H1 (cell line): ENCODE measurements around the gene TBRG4. TPM values are rescaled to one million over a fixed set of nuclear protein-coding genes. Genes with fewer than 3 reads are reported as not detected.

Source experiments
- CTCF ChIA-PET: fragments of 300-600 bp; sonication (Branson Sonifier 250); formaldehyde crosslinking; loops from one replicate; lab custom pipeline; 2021; ENCODE audit not compliant: partially characterized antibody; lab: Charles Lee
- POLR2A ChIA-PET: fragments of 300-600 bp; sonication (Branson Sonifier 250); formaldehyde crosslinking; loops from one replicate; lab custom pipeline; 2021; ENCODE audit warnings: inconsistent platforms; ENCODE audit not compliant: partially characterized antibody; lab: Charles Lee
- DNase-seq, 2 experiments: peaks; one replicate each; pipeline versions ENCODE4 v3.0.0 to v3.0.0-alpha.2; 2010 to 2022; ENCODE audit warnings: low spot score in 2 of 2, low read depth in 1 of 2, mixed read lengths in 1 of 2
- FAIRE-seq: peaks from 2 replicates; lab custom pipeline; 2011; peaks lifted over from hg19 to GRCh38; lab: Jason Lieb, UNC
- H2AFZ ChIP-seq: 2 replicates; pipeline ENCODE4 v1.8.1; 2012; ENCODE audit warnings: low read length, inconsistent platforms
- H2AK5ac ChIP-seq: 2 replicates; pipeline ENCODE4 v1.6.1; 2013; ENCODE audit warnings: low read depth, low read length
- H2BK120ac ChIP-seq: replicated peaks from 2 replicates; pipeline ENCODE3; 2013; ENCODE audit warnings: low read depth, low read length, inconsistent platforms
- H2BK12ac ChIP-seq: 2 replicates; pipeline ENCODE4 v1.6.1; 2013; ENCODE audit warnings: low read depth, low read length
- H2BK15ac ChIP-seq: 2 replicates; pipeline ENCODE4 v1.6.1; 2013; ENCODE audit warnings: low read length
- H2BK20ac ChIP-seq: 2 replicates; pipeline ENCODE4 v1.6.1; 2013; ENCODE audit warnings: low read length
- H2BK5ac ChIP-seq: 2 replicates; pipeline ENCODE4 v1.6.1; 2013; ENCODE audit warnings: low read depth, low read length
- H3K14ac ChIP-seq: 2 replicates; pipeline ENCODE4 v1.6.1; 2013; ENCODE audit warnings: inconsistent platforms; ENCODE audit not compliant: insufficient read length
- H3K18ac ChIP-seq: 2 replicates; pipeline ENCODE4 v1.6.1; 2013; ENCODE audit warnings: low read length; ENCODE audit errors: extremely low read depth
- H3K23ac ChIP-seq: 2 replicates; pipeline ENCODE4 v1.6.1; 2013; ENCODE audit warnings: inconsistent platforms; ENCODE audit not compliant: insufficient read length
- H3K23me2 ChIP-seq: 2 replicates; pipeline ENCODE4 v1.6.1; 2013; ENCODE audit warnings: low read depth, low read length
- H3K27ac ChIP-seq: 2 replicates; pipeline ENCODE4 v1.6.1; 2011; ENCODE audit warnings: low read depth, low read length, inconsistent platforms
- H3K27me3 ChIP-seq, 4 experiments: replicated peaks in 1 of 4; 1 replicate in 1 of 4; 2 replicates in 3 of 4; pipeline versions ENCODE4 v1.6.1 to v1.8.1; 2011 to 2013; ENCODE audit warnings: low read length in 3 of 4, mild to moderate bottlenecking in 3 of 4, inconsistent platforms in 2 of 4, mixed read lengths in 2 of 4, moderate library complexity in 1 of 4; ENCODE audit not compliant: control insufficient read depth in 3 of 4, insufficient read depth in 3 of 4; ENCODE audit errors: extremely low read depth in 1 of 4
- H3K36me3 ChIP-seq, 4 experiments: 2 replicates each; pipeline versions ENCODE4 v1.6.1 to v1.8.1; 2011 to 2013; ENCODE audit warnings: mild to moderate bottlenecking in 4 of 4, low read length in 3 of 4, moderate library complexity in 2 of 4, control low read depth in 1 of 4, inconsistent platforms in 1 of 4; ENCODE audit not compliant: insufficient read depth in 4 of 4, control insufficient read depth in 2 of 4
- H3K4ac ChIP-seq: replicated peaks from 2 replicates; pipeline ENCODE3; 2013; ENCODE audit warnings: low read length, low read depth, mixed read lengths, inconsistent platforms; ENCODE audit not compliant: insufficient read length
- H3K4me1 ChIP-seq, 4 experiments: replicated peaks in 1 of 4; 1 replicate in 1 of 4; 2 replicates in 3 of 4; pipeline versions ENCODE4 v1.6.1 to v1.8.1; 2011 to 2013; ENCODE audit warnings: low read length in 3 of 4, inconsistent platforms in 2 of 4, mixed read lengths in 1 of 4; ENCODE audit not compliant: insufficient read depth in 4 of 4, control insufficient read depth in 3 of 4
- H3K4me2 ChIP-seq, 2 experiments: 2 replicates each; pipeline versions ENCODE4 v1.6.1 to v1.8.1; 2011 to 2013; ENCODE audit warnings: low read depth in 2 of 2, low read length in 2 of 2, control low read depth in 1 of 2, inconsistent platforms in 1 of 2, mild to moderate bottlenecking in 1 of 2; ENCODE audit not compliant: insufficient read depth in 1 of 2
- H3K4me3 ChIP-seq, 4 experiments: fragments of 200-600, 300-600 bp in 1 of 4; sonication (generic), shearing (Covaris generic), sonication (Bioruptor Twin) in 1 of 4; 2 replicates each; pipeline versions ENCODE4 v1.5.1 to v1.8.1; 2011 to 2016; ENCODE audit warnings: low read length in 4 of 4, low read depth in 3 of 4, control low read depth in 2 of 4, inconsistent platforms in 2 of 4, mild to moderate bottlenecking in 2 of 4, mixed read lengths in 1 of 4, moderate library complexity in 1 of 4; ENCODE audit not compliant: insufficient read depth in 2 of 4; ENCODE audit errors: extremely low read depth in 1 of 4
- H3K56ac ChIP-seq: replicated peaks from 2 replicates; pipeline ENCODE3; 2013; ENCODE audit warnings: low read depth, mild to moderate bottlenecking, mixed read lengths, low read length, inconsistent platforms; ENCODE audit not compliant: insufficient read length
- H3K79me1 ChIP-seq: 2 replicates; pipeline ENCODE4 v1.6.1; 2013; ENCODE audit warnings: low read depth, low read length, control low read depth
- H3K79me2 ChIP-seq, 2 experiments: 2 replicates each; pipeline versions ENCODE4 v1.6.1 to v1.8.1; 2012 to 2013; ENCODE audit warnings: low read length in 2 of 2, mild to moderate bottlenecking in 2 of 2, inconsistent platforms in 1 of 2; ENCODE audit not compliant: insufficient read depth in 2 of 2, control insufficient read depth in 1 of 2
- H3K9ac ChIP-seq, 4 experiments: replicated peaks in 1 of 4; 1 replicate in 1 of 4; 2 replicates in 3 of 4; pipeline versions ENCODE4 v1.6.1 to v1.8.1; 2011 to 2013; ENCODE audit warnings: low read depth in 3 of 4, low read length in 3 of 4, control low read depth in 2 of 4, mild to moderate bottlenecking in 2 of 4, moderate library complexity in 2 of 4, inconsistent platforms in 1 of 4; ENCODE audit errors: extremely low read depth in 1 of 4
- H3K9me3 ChIP-seq, 2 experiments: 2 replicates each; pipeline versions ENCODE4 v1.6.1 to v1.8.1; 2012 to 2013; ENCODE audit warnings: mild to moderate bottlenecking in 2 of 2, moderate library complexity in 2 of 2, control low read depth in 1 of 2, inconsistent platforms in 1 of 2, low read depth in 1 of 2, low read length in 1 of 2, mixed read lengths in 1 of 2; ENCODE audit not compliant: insufficient read depth in 2 of 2
- H4K20me1 ChIP-seq, 2 experiments: replicated peaks in 1 of 2; 2 replicates each; pipeline versions ENCODE3 to v1.8.1; 2011 to 2013; ENCODE audit warnings: inconsistent platforms in 2 of 2, low read length in 2 of 2, mild to moderate bottlenecking in 1 of 2; ENCODE audit not compliant: insufficient read depth in 2 of 2, control insufficient read depth in 1 of 2
- H4K5ac ChIP-seq: 2 replicates; pipeline ENCODE4 v1.6.1; 2013; ENCODE audit warnings: low read length, low read depth, mixed read lengths, inconsistent platforms; ENCODE audit not compliant: insufficient read length
- H4K8ac ChIP-seq: 2 replicates; pipeline ENCODE4 v1.8.0; 2013; ENCODE audit warnings: mild to moderate bottlenecking, moderate library complexity, low read length, inconsistent platforms; ENCODE audit not compliant: insufficient read depth; ENCODE audit errors: extremely low read depth
- H4K91ac ChIP-seq: replicated peaks from 2 replicates; pipeline ENCODE3; 2013; ENCODE audit warnings: low read length, mixed read lengths, inconsistent platforms; ENCODE audit not compliant: insufficient read length
- BRCA1 ChIP-seq: IDR thresholded peaks from 2 replicates; pipeline ENCODE4 v1.6.1; 2012; ENCODE audit warnings: low read depth, low read length, improper control_type of control experiment
- HDAC6 ChIP-seq: IDR thresholded peaks from one replicate; pipeline ENCODE4 v1.7.1; 2012; ENCODE audit warnings: low read depth, mild to moderate bottlenecking, inconsistent platforms, low read length, moderate library complexity
- MAFK ChIP-seq: IDR thresholded peaks from 2 replicates; pipeline ENCODE4 v1.6.1; 2012; ENCODE audit warnings: low read depth, mild to moderate bottlenecking, improper control_type of control experiment, low read length
- POLR2A ChIP-seq, 2 experiments: IDR thresholded peaks; 1 replicate in 1 of 2; 2 replicates in 1 of 2; pipeline ENCODE4 v1.6.1; 2011; ENCODE audit warnings: low read depth in 2 of 2, low read length in 2 of 2, mild to moderate bottlenecking in 2 of 2; ENCODE audit errors: control extremely low read depth in 1 of 2
- RBBP5 ChIP-seq: IDR thresholded peaks from 2 replicates; pipeline ENCODE4 v1.7.1; 2012; ENCODE audit warnings: low read depth, mild to moderate bottlenecking, inconsistent platforms, low read length, moderate library complexity, borderline replicate concordance
- YY1 ChIP-seq: IDR thresholded peaks from 2 replicates; pipeline ENCODE4 v1.6.1; 2011; ENCODE audit warnings: low read depth, mild to moderate bottlenecking, low read length
- WGBS, 2 experiments: shearing (Covaris generic) in 1 of 2; methylation state at CpG; one replicate each; pipeline versions ENCODE4 v1.1.6 to v1.1.7; 2013 to 2015; ENCODE audit warnings: low lambda C conversion rate in 2 of 2, mixed read lengths in 2 of 2, inconsistent platforms in 1 of 2, low coverage in 1 of 2, missing lambda C conversion rate in 1 of 2; ENCODE audit not compliant: insufficient replicate concordance in 2 of 2, insufficient coverage in 1 of 2, insufficient read length in 1 of 2; ENCODE audit errors: extremely low coverage in 1 of 2, missing lambda C conversion rate in 1 of 2; 5-methylcytosine and 5-hydroxymethylcytosine counted together
- polyA plus RNA-seq, 7 experiments: library from polyadenylated mRNA; depleted of rRNA in 3 of 7; stranded (reverse) in 5 of 7; unstranded in 2 of 7; fragments of >200 nt in 5 of 7; fragments of 200-250 nt in 2 of 7; gene quantifications; 1 replicate in 5 of 7; 2 replicates in 1 of 7; 4 replicates in 1 of 7; pipeline versions ENCODE4 v1.2.1 to v1.2.3, GENCODE V29; 2011 to 2013; ENCODE audit warnings: missing spikeins in 2 of 7, mixed read lengths in 2 of 7
- total RNA-seq: library from RNA; stranded (reverse); fragmentation: NEBNext Ultra II Directional; extraction: Animal tissue kit (Norgen Biotek cat#: 25700); gene quantifications from 2 replicates; pipeline ENCODE4 v1.2.1, GENCODE V29; 2021
- TF ChIP-seq, protein P1 (sequence below): IDR thresholded peaks from 2 replicates; pipeline ENCODE4 v1.6.1; 2011; ENCODE audit warnings: low read depth, mild to moderate bottlenecking, low read length; ENCODE audit not compliant: insufficient read depth
- TF ChIP-seq, protein P2 (sequence below), 3 experiments: IDR thresholded peaks; 1 replicate in 2 of 3; 2 replicates in 1 of 3; pipeline versions ENCODE4 v1.5.1 to v1.6.1; 2011; ENCODE audit warnings: low read length in 3 of 3, mild to moderate bottlenecking in 3 of 3, inconsistent platforms in 2 of 3, low read depth in 1 of 3, moderate library complexity in 1 of 3; ENCODE audit not compliant: insufficient read depth in 1 of 3; ENCODE audit errors: control extremely low read depth in 1 of 3
- TF ChIP-seq, protein P3 (sequence below): IDR thresholded peaks from 2 replicates; pipeline ENCODE4 v1.6.1; 2012; ENCODE audit warnings: inconsistent platforms

TBRG4 gene
- total and polyA plus RNA-seq, 2 of the 8 experiments (the other 6 are each of a cell fraction or from before 2014, with no cell fraction given) = 110 to 137 TPM

DNA sequence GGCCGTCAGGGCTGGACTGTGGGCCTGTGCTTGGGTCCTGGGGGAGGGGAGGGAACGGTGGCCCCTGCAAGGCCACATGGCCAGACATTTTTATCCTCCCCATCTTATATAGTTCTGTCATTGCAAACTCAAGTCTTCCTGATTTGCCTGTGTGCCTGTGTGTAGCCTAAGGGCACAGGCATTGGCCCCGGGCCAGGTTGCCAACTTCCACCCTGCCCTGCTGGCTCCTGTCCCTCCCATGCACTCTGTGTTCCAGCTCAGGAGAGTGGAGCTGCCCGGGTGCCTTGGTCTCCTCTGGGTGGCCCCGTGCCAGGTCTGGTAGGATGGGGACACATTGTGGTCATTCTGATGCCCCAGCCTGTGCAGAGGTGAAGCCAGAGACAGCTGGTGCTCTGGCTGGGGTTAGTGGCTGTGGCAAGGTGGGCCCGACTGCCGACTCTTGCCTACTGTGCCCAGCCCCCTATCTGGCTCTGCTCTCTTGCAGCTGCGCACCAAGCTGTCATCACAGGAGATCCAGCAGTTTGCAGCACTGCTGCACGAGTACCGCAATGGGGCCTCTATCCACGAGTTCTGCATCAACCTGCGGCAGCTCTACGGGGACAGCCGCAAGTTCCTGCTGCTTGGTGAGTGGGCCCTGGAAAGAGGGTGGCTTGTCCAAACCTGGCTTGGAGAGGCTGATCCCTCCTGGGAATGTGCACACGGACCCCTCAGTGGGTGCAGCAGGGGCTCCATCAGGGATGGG is 37.5 kb downstream of the TBRG4 start:
- DNase-seq (no peak), FAIRE-seq (no peak)
- H3K4me3 ChIP-seq = no peak overlapping the region
- no peak overlapping the region for H3K4me2 ChIP-seq
- H4K5ac ChIP-seq = no peak overlapping the region
- no peaks in the 10 kb centered on the region for H3K27me3 ChIP-seq
- H3K4ac ChIP-seq = no peak overlapping the region
- H2BK5ac ChIP-seq = no peak overlapping the region
- H2BK12ac ChIP-seq = no peak overlapping the region
- peaks cover 2% of the 10 kb centered on the region; the same call in 1 of the 2 replicates for H3K79me1 ChIP-seq
- no peaks in the 10 kb centered on the region; the same call in 1 of the 2 replicates for H3K23me2 ChIP-seq
- H3K36me3 ChIP-seq = peaks cover 0 to 10% (median 4%) of the 10 kb centered on the region in 4 experiments; a peak in 6 of 8 replicates
- H3K14ac ChIP-seq = no peak overlapping the region
- H2BK20ac ChIP-seq = no peak overlapping the region
- H2AFZ ChIP-seq = no peak overlapping the region
- no peak overlapping the region for H3K9ac ChIP-seq
- no peak overlapping the region for H4K91ac ChIP-seq
- POLR2A ChIA-PET = interaction anchor here (1.9 kb wide), 1 partner anchor 38 kb away, joined by 4 read pairs; the partner anchor contains the start of gene TBRG4
- no peak overlapping the region for H3K56ac ChIP-seq
- no peaks in the 10 kb centered on the region for H3K79me2 ChIP-seq
- 95% methylated on average over 13 of the region's 15 CpGs; no CpG with 5 or more reads in 1 of the 2 experiments for WGBS, 2 experiments
- no peaks in the 10 kb centered on the region; a peak in 1 of 7 replicates for H3K4me1 ChIP-seq
- no peak overlapping the region for H3K27ac ChIP-seq
- H2BK15ac ChIP-seq = no peak overlapping the region
- no peak overlapping the region for H4K8ac ChIP-seq
- no peak overlapping the region for H2BK120ac ChIP-seq
- no peak overlapping the region for H2AK5ac ChIP-seq
- no peaks in the 10 kb centered on the region for H3K9me3 ChIP-seq
- CTCF ChIA-PET = interaction anchor here (0.9 to 6.3 kb wide), 5 partner anchors 37 to 100 kb away, joined by 3 to 40 read pairs (median 3); no protein-coding TSS in a partner anchor
- H3K23ac ChIP-seq = no peak overlapping the region
- H3K18ac ChIP-seq = no peak overlapping the region
- H4K20me1 ChIP-seq = peaks cover 2 to 7% of the 10 kb centered on the region in 2 experiments
- TF ChIP-seq, protein P1, sequence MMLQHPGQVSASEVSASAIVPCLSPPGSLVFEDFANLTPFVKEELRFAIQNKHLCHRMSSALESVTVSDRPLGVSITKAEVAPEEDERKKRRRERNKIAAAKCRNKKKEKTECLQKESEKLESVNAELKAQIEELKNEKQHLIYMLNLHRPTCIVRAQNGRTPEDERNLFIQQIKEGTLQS = no peak
- no peak for TF ChIP-seq MAFK
- TF ChIP-seq, protein P2, sequence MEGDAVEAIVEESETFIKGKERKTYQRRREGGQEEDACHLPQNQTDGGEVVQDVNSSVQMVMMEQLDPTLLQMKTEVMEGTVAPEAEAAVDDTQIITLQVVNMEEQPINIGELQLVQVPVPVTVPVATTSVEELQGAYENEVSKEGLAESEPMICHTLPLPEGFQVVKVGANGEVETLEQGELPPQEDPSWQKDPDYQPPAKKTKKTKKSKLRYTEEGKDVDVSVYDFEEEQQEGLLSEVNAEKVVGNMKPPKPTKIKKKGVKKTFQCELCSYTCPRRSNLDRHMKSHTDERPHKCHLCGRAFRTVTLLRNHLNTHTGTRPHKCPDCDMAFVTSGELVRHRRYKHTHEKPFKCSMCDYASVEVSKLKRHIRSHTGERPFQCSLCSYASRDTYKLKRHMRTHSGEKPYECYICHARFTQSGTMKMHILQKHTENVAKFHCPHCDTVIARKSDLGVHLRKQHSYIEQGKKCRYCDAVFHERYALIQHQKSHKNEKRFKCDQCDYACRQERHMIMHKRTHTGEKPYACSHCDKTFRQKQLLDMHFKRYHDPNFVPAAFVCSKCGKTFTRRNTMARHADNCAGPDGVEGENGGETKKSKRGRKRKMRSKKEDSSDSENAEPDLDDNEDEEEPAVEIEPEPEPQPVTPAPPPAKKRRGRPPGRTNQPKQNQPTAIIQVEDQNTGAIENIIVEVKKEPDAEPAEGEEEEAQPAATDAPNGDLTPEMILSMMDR (IDR thresholded peaks at IDR 0.05; ENCODE audit: control extremely low read depth in 1 of 3, insufficient read depth in 1 of 3, low read depth in 1 of 3, low read length in 3 of 3) = no peak
- no peak for TF ChIP-seq POLR2A (IDR thresholded peaks at IDR 0.05; ENCODE audit: control extremely low read depth in 1 of 2, low read depth in 2 of 2, low read length in 2 of 2)
- TF ChIP-seq HDAC6 = no peak
- no peak for TF ChIP-seq YY1
- no peak for TF ChIP-seq RBBP5
- TF ChIP-seq, protein P3, sequence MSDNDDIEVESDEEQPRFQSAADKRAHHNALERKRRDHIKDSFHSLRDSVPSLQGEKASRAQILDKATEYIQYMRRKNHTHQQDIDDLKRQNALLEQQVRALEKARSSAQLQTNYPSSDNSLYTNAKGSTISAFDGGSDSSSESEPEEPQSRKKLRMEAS = no peak
- TF ChIP-seq BRCA1 = no peak
